Stimulated activated effector memory CD8-positive, alpha-beta T cell treated with anti-CD3 and anti-CD28 coated beads, Interleukin-12 subunit alpha, Interleukin-12 subunit beta, amount 100 ng/mL, for 72 hours (primary cell): ENCODE results near the gene FAM131A.
"Not testable (repeated sequence)": the region's sequence is repeated elsewhere in the genome, so short reads cannot be mapped to it uniquely, and the experiment has no call there.

ENCODE experiments used
- ATAC-seq: fragments of 150-1000 bp; cut with Tn5 transposase; 2 replicates; pipeline ENCODE4 v1.10.0; 2021
- DNase-seq, 2 donors: peaks; one replicate each; pipeline ENCODE4 v3.0.0; 2021 to 2022; ENCODE audit warnings: low spot score in 2 of 2
- H3K27ac Mint-ChIP-seq: one replicate; pipeline ENCODE4 v1.8.0; 2022; ENCODE audit warnings: mild to moderate bottlenecking, mixed read lengths
- H3K36me3 Mint-ChIP-seq: one replicate; pipeline ENCODE4 v1.8.0; 2022; ENCODE audit warnings: mild to moderate bottlenecking, mixed read lengths
- H3K4me1 Mint-ChIP-seq: one replicate; pipeline ENCODE4 v1.8.0; 2022; ENCODE audit warnings: mixed read lengths
- H3K4me3 Mint-ChIP-seq: one replicate; pipeline ENCODE4 v1.8.0; 2022; ENCODE audit warnings: mild to moderate bottlenecking, mixed read lengths
- H3K9me3 Mint-ChIP-seq: one replicate; pipeline ENCODE4 v1.8.0; 2022; ENCODE audit warnings: mixed read lengths

The FAM131A gene

DNA sequence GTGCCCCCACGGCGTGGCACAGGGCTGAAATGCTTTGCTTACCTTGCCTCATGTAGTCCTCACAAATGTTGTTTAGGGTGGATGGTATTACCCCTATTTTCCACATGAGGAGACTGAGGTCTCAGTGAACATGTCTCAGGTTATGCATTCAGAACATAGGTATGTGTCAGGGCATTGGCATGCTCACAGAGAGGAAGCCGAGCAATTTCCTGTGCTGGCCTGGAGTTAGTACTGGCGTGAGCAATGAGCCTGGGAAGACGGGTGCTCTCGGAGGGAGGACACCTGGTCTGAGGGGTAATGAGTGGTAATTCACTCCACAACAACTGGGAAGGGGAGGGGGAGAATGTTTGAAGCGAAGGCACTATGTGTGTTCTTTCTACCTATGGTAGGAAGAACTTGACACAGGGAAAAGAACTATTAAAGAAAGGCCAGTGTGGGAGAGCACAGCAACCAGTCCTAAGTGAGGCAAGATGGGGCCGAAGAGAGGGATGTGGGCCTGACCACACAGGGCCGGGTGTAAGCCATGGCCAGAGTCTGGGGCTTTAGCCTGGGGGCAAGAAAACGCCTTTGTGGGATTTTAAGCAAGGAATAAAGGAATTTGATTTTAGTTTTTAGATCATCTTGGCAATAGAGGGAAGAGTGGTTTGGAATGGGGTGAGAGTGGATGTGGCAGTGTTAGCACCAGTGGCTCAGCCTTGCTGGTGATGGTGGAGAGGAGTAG is 4.9 kb upstream of the FAM131A start:
- peaks cover 89% of the 10 kb centered on the region for H3K36me3 Mint-ChIP-seq
- no peaks in the 10 kb centered on the region for H3K9me3 Mint-ChIP-seq
- H3K27ac Mint-ChIP-seq, result peak overlapping the region; percentile 88
- peaks cover 73% of the 10 kb centered on the region for H3K4me1 Mint-ChIP-seq
- ATAC-seq, result no peak
- no peak overlapping the region for H3K4me3 Mint-ChIP-seq
- DNase-seq, result no peak

DNA sequence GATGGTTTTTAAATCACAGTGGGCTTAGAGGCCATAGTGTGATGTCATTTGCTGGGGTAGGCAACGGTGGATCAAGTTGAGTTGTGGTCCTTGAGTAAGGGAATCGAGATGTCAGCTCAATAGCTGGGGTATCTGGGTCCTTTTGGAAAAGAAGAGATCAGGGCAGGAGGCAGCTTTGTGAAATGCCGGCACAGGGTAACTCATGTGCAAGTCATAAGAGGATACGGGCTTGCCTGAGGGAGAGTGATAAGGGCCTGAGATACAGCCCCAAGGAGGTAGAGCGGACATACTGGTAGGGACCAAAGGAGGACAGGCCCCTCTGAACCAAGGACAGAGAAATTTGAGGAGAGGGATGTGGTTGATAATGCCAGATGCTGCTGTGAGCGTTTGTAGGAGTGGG is 4.2 kb upstream of the FAM131A start:
- no peaks in the 10 kb centered on the region for H3K9me3 Mint-ChIP-seq
- no peak for DNase-seq
- peak overlapping the region; percentile 88 for H3K27ac Mint-ChIP-seq
- H3K4me3 Mint-ChIP-seq, result no peak overlapping the region
- H3K4me1 Mint-ChIP-seq, result peaks cover 77% of the 10 kb centered on the region
- ATAC-seq, result no peak
- H3K36me3 Mint-ChIP-seq, result peaks cover 87% of the 10 kb centered on the region

DNA sequence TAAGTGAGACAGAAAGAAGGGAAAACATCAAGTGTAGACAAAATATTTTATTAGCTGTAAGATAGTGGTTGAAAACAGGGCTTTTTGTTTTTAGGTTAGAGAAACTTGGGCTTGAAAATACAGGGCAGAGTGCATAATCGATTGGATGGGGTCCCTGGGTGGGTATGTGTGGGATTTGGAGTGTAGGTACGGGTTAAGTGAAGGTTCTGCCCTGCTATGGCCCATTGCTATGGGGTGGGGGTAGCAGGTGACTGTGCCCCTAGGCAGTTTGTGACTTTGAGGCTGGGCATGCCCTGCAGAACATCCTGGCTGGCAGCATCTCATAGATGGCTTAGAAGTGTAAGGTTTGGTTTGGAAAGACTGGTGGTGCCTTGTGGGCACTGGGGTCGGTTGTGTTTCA is 3.7 kb upstream of the FAM131A start:
- no peak for ATAC-seq
- peaks cover 83% of the 10 kb centered on the region for H3K36me3 Mint-ChIP-seq
- peak overlapping the region; percentile 81 for H3K4me3 Mint-ChIP-seq

DNA sequence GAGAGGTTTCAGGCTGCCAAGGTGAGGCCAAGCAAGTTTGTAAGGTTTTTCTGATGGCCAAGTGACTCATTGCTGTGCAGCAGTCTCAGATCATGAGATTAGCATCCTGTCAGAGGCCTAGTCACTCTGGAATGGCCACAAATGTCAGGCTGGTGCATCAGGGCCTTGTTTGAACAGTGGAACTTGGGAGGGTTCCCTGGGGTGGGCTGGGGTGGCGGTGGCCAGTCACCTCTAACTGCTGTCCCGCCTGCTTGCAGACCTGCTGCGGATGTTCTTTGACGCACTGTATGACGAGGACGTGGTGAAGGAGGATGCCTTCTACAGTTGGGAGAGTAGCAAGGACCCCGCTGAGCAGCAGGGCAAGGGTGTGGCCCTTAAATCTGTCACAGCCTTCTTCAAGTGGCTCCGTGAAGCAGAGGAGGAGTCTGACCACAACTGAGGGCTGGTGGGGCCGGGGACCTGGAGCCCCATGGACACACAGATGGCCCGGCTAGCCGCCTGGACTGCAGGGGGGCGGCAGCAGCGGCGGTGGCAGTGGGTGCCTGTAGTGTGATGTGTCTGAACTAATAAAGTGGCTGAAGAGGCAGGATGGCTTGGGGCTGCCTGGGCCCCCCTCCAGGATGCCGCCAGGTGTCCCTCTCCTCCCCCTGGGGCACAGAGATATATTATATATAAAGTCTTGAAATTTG is 2.8 kb upstream of the FAM131A start:
- H3K4me1 Mint-ChIP-seq, result peaks cover 74% of the 10 kb centered on the region
- ATAC-seq (peak; percentile 84), DNase-seq (no peak)
- peak overlapping the region; percentile 88 for H3K27ac Mint-ChIP-seq
- peak overlapping the region; percentile 81 for H3K4me3 Mint-ChIP-seq
- H3K36me3 Mint-ChIP-seq, result peaks cover 79% of the 10 kb centered on the region
- H3K9me3 Mint-ChIP-seq, result no peaks in the 10 kb centered on the region

More for the DNA sequence above, 3.7 kb upstream of the FAM131A start:
- DNase-seq, result no peak
- Mint-ChIP-seq H3K4me1 (peaks cover 76% of the 10 kb centered on the region), H3K9me3 (no peaks in the 10 kb centered on the region), H3K27ac (peak overlapping the region; percentile 88)

DNA sequence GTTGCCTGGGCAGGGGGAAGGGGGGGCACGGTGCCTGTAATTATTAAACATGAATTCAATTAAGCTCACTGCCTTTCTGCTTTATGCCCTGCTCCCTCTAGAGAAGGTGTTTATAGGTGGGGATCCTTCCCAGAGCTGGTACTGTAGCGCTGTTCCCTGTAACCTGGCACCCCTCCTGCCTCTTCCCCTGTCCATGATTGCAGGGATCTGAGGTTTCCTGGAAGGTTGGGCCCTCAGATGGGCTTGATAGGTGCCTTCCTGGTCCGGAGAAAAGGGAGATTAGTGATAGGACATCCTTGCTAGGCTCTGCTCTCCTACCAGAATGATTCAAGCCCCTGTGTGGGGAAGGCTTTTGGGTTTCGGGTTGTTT is 2.1 kb upstream of the FAM131A start:
- peaks cover 72% of the 10 kb centered on the region for H3K36me3 Mint-ChIP-seq
- H3K27ac Mint-ChIP-seq, result peak overlapping the region; percentile 88
- peak overlapping the region; percentile 81 for H3K4me3 Mint-ChIP-seq
- DNase-seq (no peak), ATAC-seq (no peak)
- H3K9me3 Mint-ChIP-seq, result no peaks in the 10 kb centered on the region
- H3K4me1 Mint-ChIP-seq, result peaks cover 71% of the 10 kb centered on the region

DNA sequence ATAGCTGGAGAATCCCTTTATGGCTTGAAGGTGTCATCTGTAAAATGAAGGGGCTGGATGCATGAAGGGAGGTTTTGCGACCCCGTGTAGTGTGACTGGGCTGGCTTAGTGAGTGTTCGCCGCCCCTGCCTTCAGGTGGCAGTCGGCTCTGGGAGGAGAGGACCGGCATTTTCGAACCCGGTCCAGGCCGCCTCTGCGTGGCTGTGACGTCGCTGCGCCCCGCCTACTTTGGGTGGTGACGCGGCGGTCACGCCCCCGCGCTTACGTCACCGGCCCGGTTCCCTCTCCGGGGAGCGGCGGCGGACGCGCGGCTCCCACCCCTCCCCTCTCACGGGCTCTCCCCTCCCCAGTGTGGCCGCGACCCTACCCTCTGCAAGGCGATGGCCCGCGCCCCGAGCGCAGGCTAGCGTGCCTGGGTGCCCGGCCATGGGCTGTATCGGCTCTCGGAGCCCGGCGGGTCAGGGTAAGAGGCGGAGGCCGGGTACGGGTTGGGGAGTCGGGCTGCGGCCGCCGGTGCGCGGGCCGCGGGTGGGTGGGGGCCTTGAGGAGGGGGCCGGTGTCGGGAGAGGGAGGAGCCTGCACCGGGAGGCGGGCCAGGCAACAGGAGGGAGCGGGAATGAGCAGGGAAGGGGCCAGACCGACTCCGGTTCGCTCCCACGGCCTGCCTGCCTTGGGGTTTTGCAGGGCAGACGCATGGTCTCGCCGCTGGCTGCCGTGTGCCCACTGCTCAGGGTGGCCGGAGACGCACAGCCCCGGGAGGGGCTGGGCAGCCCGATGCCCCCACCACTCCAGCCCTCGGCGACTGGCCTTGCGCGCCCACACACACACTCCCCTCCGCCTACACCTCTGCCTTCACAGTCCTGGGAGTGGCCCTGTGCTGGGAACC is 1.5 kb upstream of the FAM131A start:
- H3K4me3 Mint-ChIP-seq, result peak overlapping the region; percentile 81
- peak; percentile 93 to 95 for DNase-seq
- peaks cover 78% of the 10 kb centered on the region for H3K4me1 Mint-ChIP-seq
- peaks cover 66% of the 10 kb centered on the region for H3K36me3 Mint-ChIP-seq
- H3K9me3 Mint-ChIP-seq, result no peaks in the 10 kb centered on the region
- peak overlapping the region; percentile 88 for H3K27ac Mint-ChIP-seq
- ATAC-seq, result peak; percentile 71

DNA sequence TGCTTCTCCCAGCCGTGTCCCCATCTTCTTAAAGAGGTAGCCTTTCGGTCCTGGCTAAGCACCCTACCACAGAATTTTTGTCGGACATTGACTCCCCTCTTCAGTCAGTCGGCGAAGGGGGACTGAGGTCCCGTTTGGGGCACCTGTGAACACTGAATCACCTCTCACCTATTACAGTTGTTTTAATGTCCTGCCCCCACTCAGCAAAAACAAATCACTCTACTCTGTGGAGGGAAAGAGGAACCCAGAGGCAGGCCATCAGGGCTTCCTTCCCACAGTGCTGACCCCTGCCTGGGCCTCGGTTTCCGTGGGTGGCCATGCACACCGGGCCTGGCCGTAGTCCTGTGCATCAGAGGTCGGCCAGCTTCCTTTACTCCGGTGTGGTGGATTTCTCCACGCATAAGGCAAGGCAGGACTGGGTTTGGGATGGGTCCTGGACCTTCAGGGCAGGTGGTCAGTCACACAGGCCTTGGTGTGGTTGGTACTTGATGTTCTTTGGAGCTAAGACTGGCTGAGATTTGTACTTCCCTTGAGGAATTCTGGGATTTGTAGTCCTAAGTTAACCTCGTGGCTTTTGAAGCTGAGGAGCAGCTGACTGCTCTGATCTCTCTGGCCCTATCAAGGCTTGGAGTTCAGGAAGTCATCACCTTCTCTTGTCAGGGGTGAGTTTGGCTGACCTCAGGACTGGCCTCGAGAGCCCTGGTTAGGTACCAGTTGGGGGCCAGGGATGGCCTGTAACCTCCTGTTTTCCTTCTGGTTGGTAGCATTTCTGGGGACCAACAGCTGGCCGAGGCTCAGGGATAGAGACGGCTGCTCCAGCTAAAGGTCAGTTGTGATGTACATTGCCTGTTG is 627 bp upstream of the FAM131A start:
- Mint-ChIP-seq H3K36me3 (peaks cover 57% of the 10 kb centered on the region), H3K27ac (peak overlapping the region; percentile 88), H3K4me1 (peaks cover 79% of the 10 kb centered on the region), H3K4me3 (peak overlapping the region; percentile 81), H3K9me3 (no peaks in the 10 kb centered on the region)
- DNase-seq (no peak), ATAC-seq (no peak)

DNA sequence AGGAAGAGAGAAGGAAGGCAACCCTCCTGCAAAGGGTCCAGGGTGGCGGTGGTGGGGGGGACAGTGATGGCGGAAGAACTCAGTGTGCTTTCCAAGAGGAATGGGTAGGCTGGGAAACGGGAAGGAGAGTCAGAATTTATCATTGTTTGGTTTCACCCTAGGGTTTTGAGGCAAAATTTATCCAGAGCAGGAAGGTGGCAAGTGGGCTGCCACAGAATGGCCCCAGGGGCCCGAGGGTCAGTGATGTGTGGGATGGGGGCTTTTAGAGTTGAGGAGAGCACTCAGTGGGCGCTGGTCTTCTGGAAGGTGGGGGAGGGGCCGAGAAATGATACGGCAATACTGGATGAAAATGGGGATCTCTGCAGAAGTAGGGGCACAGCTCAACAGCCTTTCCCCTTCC is 581 bp downstream of the FAM131A start:
- H3K4me3 Mint-ChIP-seq, result peak overlapping the region; percentile 81
- H3K4me1 Mint-ChIP-seq, result peaks cover 67% of the 10 kb centered on the region
- H3K9me3 Mint-ChIP-seq, result no peaks in the 10 kb centered on the region
- H3K27ac Mint-ChIP-seq, result peak overlapping the region; percentile 88
- ATAC-seq (no peak), DNase-seq (no peak)
- peaks cover 51% of the 10 kb centered on the region for H3K36me3 Mint-ChIP-seq

DNA sequence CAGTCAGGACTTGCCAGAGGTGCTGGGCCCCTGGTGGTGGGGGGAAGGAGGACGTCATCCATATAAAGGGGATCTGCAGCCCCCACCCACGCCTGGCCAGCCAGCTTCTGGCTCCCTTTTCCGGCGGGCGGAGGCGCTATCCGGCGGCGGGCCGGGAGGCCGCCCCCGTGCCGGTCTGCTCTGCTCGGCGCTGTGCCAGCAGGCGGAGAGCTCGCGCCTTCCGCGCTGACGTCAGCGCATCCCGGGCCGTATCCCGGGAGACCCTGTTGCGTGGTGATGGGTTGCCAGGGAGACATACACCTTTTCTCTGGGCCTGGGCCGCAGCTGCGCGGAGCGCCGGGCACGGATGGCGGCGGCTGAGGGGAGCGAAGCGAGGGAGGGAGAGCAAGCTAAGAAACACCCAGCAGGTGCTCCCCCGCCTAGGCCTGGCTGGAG is 1.1 kb downstream of the FAM131A start:
- H3K36me3 Mint-ChIP-seq, result peaks cover 47% of the 10 kb centered on the region
- ATAC-seq, result no peak
- no peaks in the 10 kb centered on the region for H3K9me3 Mint-ChIP-seq
- peak overlapping the region; percentile 81 for H3K4me3 Mint-ChIP-seq
- H3K4me1 Mint-ChIP-seq, result peaks cover 62% of the 10 kb centered on the region
- no peak overlapping the region for H3K27ac Mint-ChIP-seq
- no peak for DNase-seq

DNA sequence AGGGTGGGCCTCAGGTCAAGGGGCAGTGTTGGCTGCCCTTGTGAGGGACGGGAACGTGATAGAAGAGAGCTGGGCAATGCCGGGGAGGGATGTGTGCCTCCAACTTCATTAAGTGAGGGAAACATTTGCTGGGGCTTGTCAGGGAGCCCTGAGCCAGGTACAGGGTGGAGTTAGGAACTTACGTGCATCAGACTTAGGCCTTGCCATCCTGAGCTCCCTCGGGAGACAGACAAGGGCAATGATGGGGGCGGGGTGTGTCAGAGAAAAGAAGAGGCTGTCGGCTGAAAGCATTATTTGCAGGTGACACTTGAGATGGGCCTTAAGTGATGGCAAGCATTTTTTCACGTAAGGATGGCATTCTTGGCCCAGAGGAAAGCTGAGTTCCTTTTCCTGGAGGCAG is 1.6 kb downstream of the FAM131A start:
- Mint-ChIP-seq H3K4me1 (peaks cover 57% of the 10 kb centered on the region), H3K4me3 (no peak overlapping the region), H3K36me3 (peaks cover 42% of the 10 kb centered on the region), H3K9me3 (no peaks in the 10 kb centered on the region), H3K27ac (no peak overlapping the region)
- DNase-seq, result no peak
- ATAC-seq, result no peak

DNA sequence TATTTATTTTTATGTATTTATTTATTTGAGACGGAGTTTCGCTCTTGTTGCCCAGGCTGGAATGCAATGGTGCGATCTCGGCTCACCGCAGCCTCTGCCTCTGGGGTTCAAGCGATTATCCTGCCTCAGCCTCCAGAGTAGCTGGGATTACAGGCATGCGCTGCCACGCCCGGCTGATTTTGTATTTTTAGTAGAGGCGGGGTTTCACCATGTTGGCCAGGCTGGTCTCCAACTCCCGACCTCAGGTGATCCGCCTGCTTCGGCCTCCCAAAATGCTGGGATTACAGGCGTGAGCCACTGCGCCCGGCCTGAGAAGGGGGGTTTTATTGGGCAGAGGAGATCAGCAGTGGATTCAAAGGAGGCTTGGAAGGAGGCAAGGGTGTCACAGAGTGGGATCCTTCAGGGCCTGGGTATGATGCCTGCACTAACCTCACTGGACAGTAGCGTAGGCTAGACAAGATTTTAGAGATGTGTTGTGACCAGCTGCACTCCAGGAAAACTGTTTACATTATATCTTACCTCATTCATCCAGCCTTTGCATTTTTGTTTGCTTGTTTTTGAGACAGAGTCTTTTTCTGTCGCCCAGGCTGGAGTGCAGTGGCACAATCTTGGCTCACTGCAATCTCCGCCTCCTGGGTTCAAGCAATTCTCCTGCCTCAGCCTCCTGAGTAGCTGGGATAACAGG is 2.2 kb downstream of the FAM131A start:
- DNase-seq, H3K27ac Mint-ChIP-seq, ATAC-seq, H3K9me3 Mint-ChIP-seq, H3K4me3 Mint-ChIP-seq: not testable (repeated sequence)
- peaks cover 51% of the 10 kb centered on the region for H3K4me1 Mint-ChIP-seq
- peaks cover 36% of the 10 kb centered on the region for H3K36me3 Mint-ChIP-seq

DNA sequence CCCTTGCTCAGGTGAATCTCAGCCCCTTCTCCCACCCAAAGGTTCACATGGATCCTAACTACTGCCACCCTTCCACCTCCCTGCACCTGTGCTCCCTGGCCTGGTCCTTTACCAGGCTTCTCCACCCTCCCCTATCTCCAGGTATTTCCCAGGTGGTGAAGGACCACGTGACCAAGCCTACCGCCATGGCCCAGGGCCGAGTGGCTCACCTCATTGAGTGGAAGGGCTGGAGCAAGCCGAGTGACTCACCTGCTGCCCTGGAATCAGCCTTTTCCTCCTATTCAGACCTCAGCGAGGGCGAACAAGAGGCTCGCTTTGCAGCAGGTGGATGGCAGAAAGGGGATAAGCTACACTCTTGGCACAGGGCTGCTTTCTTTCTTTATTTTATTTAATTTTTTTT is 4.5 kb downstream of the FAM131A start:
- no peak overlapping the region for H3K4me3 Mint-ChIP-seq
- no peaks in the 10 kb centered on the region for H3K9me3 Mint-ChIP-seq
- no peak for DNase-seq

DNA sequence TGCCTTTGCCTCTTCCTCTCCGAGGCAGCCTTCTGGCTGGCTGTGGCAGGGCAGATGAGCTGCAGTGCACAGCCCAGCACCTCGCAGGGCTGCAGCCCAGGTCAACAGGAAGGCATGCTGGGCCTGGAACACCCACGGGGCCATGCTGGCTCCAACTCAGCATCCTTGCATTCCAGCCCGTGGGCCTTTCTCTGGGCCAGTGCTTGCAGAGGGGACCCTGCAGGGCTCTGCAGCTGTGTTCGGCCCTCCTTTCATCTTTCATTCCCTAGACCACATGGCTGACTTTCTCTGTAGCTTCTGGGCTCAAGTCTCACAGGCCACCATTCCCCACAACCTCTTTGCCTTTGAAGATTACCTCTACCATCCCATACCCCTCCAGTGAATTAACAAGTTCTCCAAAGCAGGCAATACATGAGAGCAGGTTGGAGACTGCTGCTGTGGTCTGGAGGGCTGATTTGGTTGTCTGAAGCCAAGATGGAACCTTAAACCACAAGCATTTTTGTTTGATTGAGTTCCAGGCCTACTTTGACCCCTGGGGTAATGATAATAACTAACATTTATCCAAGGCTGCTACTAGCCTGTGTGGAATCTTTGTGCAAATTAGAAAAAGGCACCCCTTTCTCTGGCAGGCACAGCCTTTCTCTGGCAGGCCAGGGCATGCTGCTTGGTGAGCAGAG is 5.9 kb downstream of the FAM131A start:
- Mint-ChIP-seq H3K4me3 (no peak overlapping the region), H3K36me3 (peaks cover 11% of the 10 kb centered on the region), H3K4me1 (peaks cover 23% of the 10 kb centered on the region), H3K27ac (no peak overlapping the region), H3K9me3 (no peaks in the 10 kb centered on the region)
- no peak for DNase-seq
- ATAC-seq, result no peak

More for the DNA sequence above, 4.5 kb downstream of the FAM131A start:
- ATAC-seq, result no peak
- Mint-ChIP-seq H3K36me3 (peaks cover 17% of the 10 kb centered on the region), H3K27ac (no peak overlapping the region), H3K4me1 (peaks cover 37% of the 10 kb centered on the region)
